ENCODE data around the gene ZNF350.

ZNF350 gene

GRCh38 chr19:52020506-52020905, 33.9 kb upstream of the ZNF350 start:
- no peak overlapping the region for H3K4me3 ChIP-seq (ENCODE audit: low read depth, low read length)
- no peak for TF ChIP-seq CTCF (IDR thresholded peaks at IDR 0.05; ENCODE audit: borderline replicate concordance, insufficient read depth, low read depth, low read length)

GRCh38 chr19:52010674-52011073, 24.0 kb upstream of the ZNF350 start:
- H3K4me3 ChIP-seq (ENCODE audit: low read depth, low read length): no peak overlapping the region
- no peak for TF ChIP-seq CTCF (IDR thresholded peaks at IDR 0.05; ENCODE audit: borderline replicate concordance, insufficient read depth, low read depth, low read length)

GRCh38 chr19:52007806-52008557, 21.3 kb upstream of the ZNF350 start, which contains the start of gene ZNF615:
Gene ZNF615 (minus strand): TSS chr19:52008211. CDS start chr19:52003711, 4,500 bp downstream.
- H3K4me3 ChIP-seq (ENCODE audit: low read depth, low read length): peak within 1 kb of the TSS; percentile 64

GRCh38 chr19:52007451-52007805, 20.8 kb upstream of the ZNF350 start:
- TF ChIP-seq CTCF (IDR thresholded peaks at IDR 0.05; ENCODE audit: borderline replicate concordance, insufficient read depth, low read depth, low read length): no peak
- peak overlapping the region; percentile 64 for H3K4me3 ChIP-seq (ENCODE audit: low read depth, low read length)

More at GRCh38 chr19:52007806-52008557, 21.3 kb upstream of the ZNF350 start, which contains the start of gene ZNF615:
- TF ChIP-seq CTCF (IDR thresholded peaks at IDR 0.05; ENCODE audit: borderline replicate concordance, insufficient read depth, low read depth, low read length): no peak

GRCh38 chr19:51994048-51994644, 7.5 kb upstream of the ZNF350 start:
- no peak for TF ChIP-seq CTCF (IDR thresholded peaks at IDR 0.05; ENCODE audit: borderline replicate concordance, insufficient read depth, low read depth, low read length)
- no peak overlapping the region for H3K4me3 ChIP-seq (ENCODE audit: low read depth, low read length)

DNA sequence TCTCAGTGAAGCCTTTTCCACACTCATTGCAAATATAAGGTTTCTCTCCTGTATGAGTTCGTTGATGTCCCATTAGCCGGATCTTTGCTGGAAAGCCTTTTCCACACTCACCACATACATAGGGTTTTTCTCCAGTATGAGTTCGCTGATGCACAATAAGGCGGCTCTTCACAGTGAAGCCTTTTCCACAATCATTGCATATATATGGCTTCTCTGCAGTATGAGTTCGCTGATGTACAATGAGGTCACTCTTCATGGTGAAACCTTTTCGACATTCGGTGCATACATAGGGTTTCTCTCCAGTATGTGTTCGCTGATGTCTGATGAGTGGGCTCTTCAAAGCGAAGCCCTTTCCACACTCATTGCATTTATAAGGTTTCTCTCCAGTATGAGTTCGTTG, 6.8 kb upstream of the ZNF350 start:
- H3K4me3 ChIP-seq (ENCODE audit: low read depth, low read length): no peak overlapping the region

More for the DNA sequence above, 6.8 kb upstream of the ZNF350 start:
- TF ChIP-seq CTCF (IDR thresholded peaks at IDR 0.05; ENCODE audit: borderline replicate concordance, insufficient read depth, low read depth, low read length): no peak
